ENCODE data around the gene FXYD1. TPM values are rescaled to one million over a fixed set of nuclear protein-coding genes. Genes with fewer than 3 reads are reported as not detected.

The FXYD1 gene
- total and polyA plus RNA-seq, 2 experiments from 2014 or later: 1.5 to 26.8 TPM

DNA sequence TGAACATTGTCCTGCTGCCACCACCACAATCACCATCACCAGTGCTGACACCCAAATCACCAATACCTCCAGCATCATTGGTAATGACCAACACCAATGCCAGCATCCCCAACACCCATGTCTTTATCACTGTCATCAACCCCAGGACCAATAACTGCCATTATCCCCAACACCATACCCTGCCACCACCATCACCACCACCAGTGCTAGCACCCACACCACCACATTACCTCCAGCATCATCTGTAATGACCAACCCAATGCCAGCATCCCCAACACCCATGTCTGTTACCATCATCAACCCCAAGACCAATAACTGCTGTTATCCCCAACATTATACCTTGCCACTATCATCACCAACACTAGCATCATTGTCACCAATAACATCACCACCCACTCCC is 6.4 kb upstream of the FXYD1 start:
- H3K27ac ChIP-seq (ENCODE audit: low read depth): no peak overlapping the region
- H3K4me3 ChIP-seq: no peak overlapping the region
- Mint-ChIP-seq H3K27me3 (ENCODE audit: insufficient read depth, low read depth, poor library complexity) (peaks cover 4% of the 10 kb centered on the region), H3K4me1 (peaks cover 12% of the 10 kb centered on the region), H3K27ac (no peak overlapping the region), H3K9me3 (no peaks in the 10 kb centered on the region), H3K36me3 (ENCODE audit: low read depth) (no peaks in the 10 kb centered on the region; the same call in 2 of the 3 replicates), H3K4me3 (no peak overlapping the region)
- H3K36me3 ChIP-seq (ENCODE audit: insufficient read depth): no peaks in the 10 kb centered on the region
- H3K4me1 ChIP-seq (ENCODE audit: insufficient read depth): peaks cover 11% of the 10 kb centered on the region; the same call in 1 of the 2 replicates
- H3K9me2 ChIP-seq (ENCODE audit: insufficient read depth): peaks cover 10% of the 10 kb centered on the region
- 0 out of 2 replicates have a peak, but pooled peaks cover 2% of the 10 kb centered on the region for H3F3A ChIP-seq (replicated peaks; ENCODE audit: low read depth)
- DNase-seq (ENCODE audit: low spot score) (no peak), ATAC-seq (no peak)
- H2AFZ ChIP-seq: no peak overlapping the region
- H3K79me2 ChIP-seq (replicated peaks; ENCODE audit: insufficient read depth): no peaks in the 10 kb centered on the region
- no peak for TF ChIP-seq JUNB (IDR thresholded peaks at IDR 0.05; ENCODE audit: unreplicated experiment)
- TF ChIP-seq, protein P1, sequence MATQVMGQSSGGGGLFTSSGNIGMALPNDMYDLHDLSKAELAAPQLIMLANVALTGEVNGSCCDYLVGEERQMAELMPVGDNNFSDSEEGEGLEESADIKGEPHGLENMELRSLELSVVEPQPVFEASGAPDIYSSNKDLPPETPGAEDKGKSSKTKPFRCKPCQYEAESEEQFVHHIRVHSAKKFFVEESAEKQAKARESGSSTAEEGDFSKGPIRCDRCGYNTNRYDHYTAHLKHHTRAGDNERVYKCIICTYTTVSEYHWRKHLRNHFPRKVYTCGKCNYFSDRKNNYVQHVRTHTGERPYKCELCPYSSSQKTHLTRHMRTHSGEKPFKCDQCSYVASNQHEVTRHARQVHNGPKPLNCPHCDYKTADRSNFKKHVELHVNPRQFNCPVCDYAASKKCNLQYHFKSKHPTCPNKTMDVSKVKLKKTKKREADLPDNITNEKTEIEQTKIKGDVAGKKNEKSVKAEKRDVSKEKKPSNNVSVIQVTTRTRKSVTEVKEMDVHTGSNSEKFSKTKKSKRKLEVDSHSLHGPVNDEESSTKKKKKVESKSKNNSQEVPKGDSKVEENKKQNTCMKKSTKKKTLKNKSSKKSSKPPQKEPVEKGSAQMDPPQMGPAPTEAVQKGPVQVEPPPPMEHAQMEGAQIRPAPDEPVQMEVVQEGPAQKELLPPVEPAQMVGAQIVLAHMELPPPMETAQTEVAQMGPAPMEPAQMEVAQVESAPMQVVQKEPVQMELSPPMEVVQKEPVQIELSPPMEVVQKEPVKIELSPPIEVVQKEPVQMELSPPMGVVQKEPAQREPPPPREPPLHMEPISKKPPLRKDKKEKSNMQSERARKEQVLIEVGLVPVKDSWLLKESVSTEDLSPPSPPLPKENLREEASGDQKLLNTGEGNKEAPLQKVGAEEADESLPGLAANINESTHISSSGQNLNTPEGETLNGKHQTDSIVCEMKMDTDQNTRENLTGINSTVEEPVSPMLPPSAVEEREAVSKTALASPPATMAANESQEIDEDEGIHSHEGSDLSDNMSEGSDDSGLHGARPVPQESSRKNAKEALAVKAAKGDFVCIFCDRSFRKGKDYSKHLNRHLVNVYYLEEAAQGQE (IDR thresholded peaks at IDR 0.05; ENCODE audit: unreplicated experiment): no peak
- no peaks in the 10 kb centered on the region for H3K27me3 ChIP-seq (ENCODE audit: insufficient read depth)
- H3K4me2 ChIP-seq: no peak overlapping the region
- H4K20me1 ChIP-seq (replicated peaks; ENCODE audit: insufficient read depth): no peaks in the 10 kb centered on the region

DNA sequence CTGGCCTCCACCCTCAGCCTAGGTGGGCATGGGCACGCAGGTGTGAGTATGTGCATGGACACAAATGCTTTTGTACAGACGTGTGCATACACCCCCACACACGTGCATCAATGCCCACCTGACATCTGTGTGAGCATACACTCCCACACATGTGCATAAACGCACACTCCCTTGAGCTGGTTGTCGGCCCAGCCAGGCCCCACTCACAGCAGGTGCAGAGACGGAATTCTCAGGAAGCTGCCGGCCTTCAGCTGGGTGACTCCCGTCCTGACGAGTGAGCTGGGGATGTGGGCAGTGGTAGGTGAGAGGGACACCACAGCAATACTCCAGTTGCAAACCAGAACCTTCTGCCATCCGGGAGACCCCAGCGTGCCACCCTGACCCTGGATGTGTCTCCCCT is 4.8 kb upstream of the FXYD1 start:
- Histone ChIP-seq H3K27me3 (ENCODE audit: insufficient read depth) (no peaks in the 10 kb centered on the region), H3K27ac (ENCODE audit: low read depth) (no peak overlapping the region), H2AFZ (no peak overlapping the region), H3K4me3 (no peak overlapping the region), H4K20me1 (replicated peaks; ENCODE audit: insufficient read depth) (no peaks in the 10 kb centered on the region), H3K4me2 (no peak overlapping the region), H3K9me2 (ENCODE audit: insufficient read depth) (peaks cover 10% of the 10 kb centered on the region), H3F3A (replicated peaks; ENCODE audit: low read depth) (0 out of 2 replicates have a peak, but pooled peaks cover 2% of the 10 kb centered on the region), H3K4me1 (ENCODE audit: insufficient read depth) (peaks cover 11% of the 10 kb centered on the region; the same call in 1 of the 2 replicates), H3K36me3 (ENCODE audit: insufficient read depth) (no peaks in the 10 kb centered on the region), H3K79me2 (replicated peaks; ENCODE audit: insufficient read depth) (no peaks in the 10 kb centered on the region)
- ATAC-seq: no peak
- no peak overlapping the region for H3K4me3 Mint-ChIP-seq
- DNase-seq (ENCODE audit: low spot score): no peak
- peaks cover 4% of the 10 kb centered on the region for H3K27me3 Mint-ChIP-seq (ENCODE audit: insufficient read depth, low read depth, poor library complexity)
- H3K4me1 Mint-ChIP-seq: peaks cover 16% of the 10 kb centered on the region
- no peaks in the 10 kb centered on the region for H3K9me3 Mint-ChIP-seq
- H3K36me3 Mint-ChIP-seq (ENCODE audit: low read depth): no peaks in the 10 kb centered on the region; the same call in 2 of the 3 replicates
- no peak overlapping the region for H3K27ac Mint-ChIP-seq
- TF ChIP-seq CREB1 (CRISPR knock-in tag; IDR thresholded peaks at IDR 0.05; ENCODE audit: low read depth): no peak
- TF ChIP-seq ZNF114 (CRISPR knock-in tag; IDR thresholded peaks at IDR 0.05): no peak
- no peak for TF ChIP-seq STAT1 (IDR thresholded peaks at IDR 0.05; ENCODE audit: unreplicated experiment)
- TF ChIP-seq, protein P2, sequence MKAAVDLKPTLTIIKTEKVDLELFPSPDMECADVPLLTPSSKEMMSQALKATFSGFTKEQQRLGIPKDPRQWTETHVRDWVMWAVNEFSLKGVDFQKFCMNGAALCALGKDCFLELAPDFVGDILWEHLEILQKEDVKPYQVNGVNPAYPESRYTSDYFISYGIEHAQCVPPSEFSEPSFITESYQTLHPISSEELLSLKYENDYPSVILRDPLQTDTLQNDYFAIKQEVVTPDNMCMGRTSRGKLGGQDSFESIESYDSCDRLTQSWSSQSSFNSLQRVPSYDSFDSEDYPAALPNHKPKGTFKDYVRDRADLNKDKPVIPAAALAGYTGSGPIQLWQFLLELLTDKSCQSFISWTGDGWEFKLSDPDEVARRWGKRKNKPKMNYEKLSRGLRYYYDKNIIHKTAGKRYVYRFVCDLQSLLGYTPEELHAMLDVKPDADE (IDR thresholded peaks at IDR 0.05): no peak
- TF ChIP-seq JUNB (IDR thresholded peaks at IDR 0.05; ENCODE audit: unreplicated experiment): no peak
- TF ChIP-seq, protein P3, sequence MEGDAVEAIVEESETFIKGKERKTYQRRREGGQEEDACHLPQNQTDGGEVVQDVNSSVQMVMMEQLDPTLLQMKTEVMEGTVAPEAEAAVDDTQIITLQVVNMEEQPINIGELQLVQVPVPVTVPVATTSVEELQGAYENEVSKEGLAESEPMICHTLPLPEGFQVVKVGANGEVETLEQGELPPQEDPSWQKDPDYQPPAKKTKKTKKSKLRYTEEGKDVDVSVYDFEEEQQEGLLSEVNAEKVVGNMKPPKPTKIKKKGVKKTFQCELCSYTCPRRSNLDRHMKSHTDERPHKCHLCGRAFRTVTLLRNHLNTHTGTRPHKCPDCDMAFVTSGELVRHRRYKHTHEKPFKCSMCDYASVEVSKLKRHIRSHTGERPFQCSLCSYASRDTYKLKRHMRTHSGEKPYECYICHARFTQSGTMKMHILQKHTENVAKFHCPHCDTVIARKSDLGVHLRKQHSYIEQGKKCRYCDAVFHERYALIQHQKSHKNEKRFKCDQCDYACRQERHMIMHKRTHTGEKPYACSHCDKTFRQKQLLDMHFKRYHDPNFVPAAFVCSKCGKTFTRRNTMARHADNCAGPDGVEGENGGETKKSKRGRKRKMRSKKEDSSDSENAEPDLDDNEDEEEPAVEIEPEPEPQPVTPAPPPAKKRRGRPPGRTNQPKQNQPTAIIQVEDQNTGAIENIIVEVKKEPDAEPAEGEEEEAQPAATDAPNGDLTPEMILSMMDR (conservative IDR thresholded peaks at IDR 0.05; ENCODE audit: low read depth in 2 of 2): no peak
- TF ChIP-seq, protein P1 (IDR thresholded peaks at IDR 0.05; ENCODE audit: unreplicated experiment): no peak
- TF ChIP-seq EZH2 (IDR thresholded peaks at IDR 0.05; ENCODE audit: low read depth, unreplicated experiment): no peak
- no peak for TF ChIP-seq EZH2phosphoT487 (IDR thresholded peaks at IDR 0.05; ENCODE audit: unreplicated experiment)
- no peak for TF ChIP-seq POLR2AphosphoS5 (IDR thresholded peaks at IDR 0.05; ENCODE audit: low read depth)
- TF ChIP-seq ZNF331 (CRISPR knock-in tag; IDR thresholded peaks at IDR 0.05; ENCODE audit: low read depth): no peak
- TF ChIP-seq NANOG (IDR thresholded peaks at IDR 0.05; ENCODE audit: borderline replicate concordance): no peak
